ENCODE results near the gene BNC1. TPM values are rescaled to one million over a fixed set of nuclear protein-coding genes. Genes with fewer than 3 reads are reported as not detected.

The BNC1 gene
- total RNA-seq, 2 donors from 2014 or later, result not detected

GRCh38 chr15:83304861-83305703 lies 20.6 kb upstream of the BNC1 start:
- H3K27ac Mint-ChIP-seq, result no peak overlapping the region
- no peaks in the 10 kb centered on the region for H3K9me3 Mint-ChIP-seq
- H3K36me3 Mint-ChIP-seq, result peaks cover 0 to 4% of the 10 kb centered on the region in 2 donors
- no peak for ATAC-seq
- no peak for DNase-seq (ENCODE audit: low spot score in 2 of 2)

GRCh38 chr15:83303535-83303934 lies 19.1 kb upstream of the BNC1 start:
- H3K9me3 Mint-ChIP-seq, result no peaks in the 10 kb centered on the region
- DNase-seq (ENCODE audit: low spot score in 2 of 2), result no peak
- no peak overlapping the region for H3K27ac Mint-ChIP-seq
- no peak for ATAC-seq
- H3K36me3 Mint-ChIP-seq, result peaks cover 0 to 4% of the 10 kb centered on the region in 2 donors

- ATAC-seq (no peak), DNase-seq (ENCODE audit: low spot score in 2 of 2) (no peak)
- peaks cover 0 to 4% of the 10 kb centered on the region in 2 donors for H3K36me3 Mint-ChIP-seq
- no peaks in the 10 kb centered on the region for H3K9me3 Mint-ChIP-seq
- no peak overlapping the region for H3K27ac Mint-ChIP-seq
These were observed 16.4 kb upstream of the BNC1 start for GRCh38 chr15:83300826-83301225.

- H3K9me3 Mint-ChIP-seq, result no peaks in the 10 kb centered on the region
- peaks cover 0 to 4% of the 10 kb centered on the region in 2 donors for H3K36me3 Mint-ChIP-seq
- no peak for ATAC-seq
- no peak overlapping the region for H3K27ac Mint-ChIP-seq
- DNase-seq (ENCODE audit: low spot score in 2 of 2), result no peak
These were observed 15.0 kb upstream of the BNC1 start for GRCh38 chr15:83299462-83299861.

GRCh38 chr15:83295417-83295816 lies 11.0 kb upstream of the BNC1 start:
- Mint-ChIP-seq H3K9me3 (no peaks in the 10 kb centered on the region), H3K27ac (no peak overlapping the region), H3K36me3 (no peaks in the 10 kb centered on the region)
- DNase-seq (ENCODE audit: low spot score in 2 of 2) (no peak), ATAC-seq (no peak)

GRCh38 chr15:83293201-83293600 lies 8.7 kb upstream of the BNC1 start:
- no peaks in the 10 kb centered on the region for H3K9me3 Mint-ChIP-seq
- ATAC-seq (no peak), DNase-seq (ENCODE audit: low spot score in 2 of 2) (no peak)
- no peak overlapping the region for H3K27ac Mint-ChIP-seq
- H3K36me3 Mint-ChIP-seq, result no peaks in the 10 kb centered on the region

- H3K27ac Mint-ChIP-seq, result no peak overlapping the region
- H3K36me3 Mint-ChIP-seq, result no peaks in the 10 kb centered on the region
- ATAC-seq, result no peak
These were observed 7.9 kb upstream of the BNC1 start for GRCh38 chr15:83292317-83292716.

GRCh38 chr15:83290236-83290635 lies 5.8 kb upstream of the BNC1 start:
- no peak for ATAC-seq
- H3K9me3 Mint-ChIP-seq, result no peaks in the 10 kb centered on the region
- H3K27ac Mint-ChIP-seq, result no peak overlapping the region
- H3K36me3 Mint-ChIP-seq, result peaks cover 0 to 6% of the 10 kb centered on the region in 2 donors
- DNase-seq (ENCODE audit: low spot score in 2 of 2), result no peak

More at GRCh38 chr15:83292317-83292716, 7.9 kb upstream of the BNC1 start:
- no peaks in the 10 kb centered on the region for H3K9me3 Mint-ChIP-seq
- DNase-seq (ENCODE audit: low spot score in 2 of 2), result no peak

- H3K36me3 Mint-ChIP-seq, result peaks cover 0 to 6% of the 10 kb centered on the region in 2 donors
- no peak for DNase-seq (ENCODE audit: low spot score in 2 of 2)
- no peak for ATAC-seq
- no peaks in the 10 kb centered on the region for H3K9me3 Mint-ChIP-seq
- H3K27ac Mint-ChIP-seq, result no peak overlapping the region
These were observed 4.7 kb upstream of the BNC1 start for GRCh38 chr15:83289160-83289559.

GRCh38 chr15:83288381-83288801 lies 3.9 kb upstream of the BNC1 start:
- Mint-ChIP-seq H3K9me3 (no peaks in the 10 kb centered on the region), H3K27ac (no peak overlapping the region), H3K36me3 (peaks cover 0 to 6% of the 10 kb centered on the region in 2 donors)
- DNase-seq (ENCODE audit: low spot score in 2 of 2), result no peak
- ATAC-seq, result no peak

GRCh38 chr15:83287541-83288027 lies 3.1 kb upstream of the BNC1 start:
- Mint-ChIP-seq H3K27ac (no peak overlapping the region), H3K36me3 (peaks cover 0 to 11% of the 10 kb centered on the region in 2 donors), H3K9me3 (no peaks in the 10 kb centered on the region)
- DNase-seq (ENCODE audit: low spot score in 2 of 2) (no peak), ATAC-seq (no peak)

GRCh38 chr15:83285979-83286553 lies 1.6 kb upstream of the BNC1 start:
- no peaks in the 10 kb centered on the region for H3K9me3 Mint-ChIP-seq
- no peak overlapping the region for H3K27ac Mint-ChIP-seq
- ATAC-seq (no peak), DNase-seq (ENCODE audit: low spot score in 2 of 2) (no peak)
- peaks cover 0 to 11% of the 10 kb centered on the region in 2 donors for H3K36me3 Mint-ChIP-seq

GRCh38 chr15:83285284-83285978 lies 967 bp upstream of the BNC1 start:
- DNase-seq (ENCODE audit: low spot score in 2 of 2) (no peak), ATAC-seq (no peak)
- no peak overlapping the region for H3K27ac Mint-ChIP-seq
- H3K9me3 Mint-ChIP-seq, result no peaks in the 10 kb centered on the region
- peaks cover 0 to 11% of the 10 kb centered on the region in 2 donors for H3K36me3 Mint-ChIP-seq

- H3K27ac Mint-ChIP-seq, result no peak overlapping the region
- H3K36me3 Mint-ChIP-seq, result peaks cover 0 to 11% of the 10 kb centered on the region in 2 donors
- peak in 1 of 2 donors; percentile 34 for ATAC-seq
- H3K9me3 Mint-ChIP-seq, result no peaks in the 10 kb centered on the region
- DNase-seq (ENCODE audit: low spot score in 2 of 2), result peak in 1 of 2 donors; percentile 8
These were observed 478 bp downstream of the BNC1 start for GRCh38 chr15:83283813-83284558.

- DNase-seq (ENCODE audit: low spot score in 2 of 2) (no peak), ATAC-seq (peak in 1 of 2 donors; percentile 43)
- Mint-ChIP-seq H3K9me3 (no peaks in the 10 kb centered on the region), H3K27ac (no peak overlapping the region), H3K36me3 (peaks cover 0 to 11% of the 10 kb centered on the region in 2 donors)
These were observed 1.2 kb downstream of the BNC1 start for GRCh38 chr15:83283138-83283812.

- no peak overlapping the region for H3K27ac Mint-ChIP-seq
- H3K36me3 Mint-ChIP-seq, result peaks cover 0 to 11% of the 10 kb centered on the region in 2 donors
- no peak for DNase-seq (ENCODE audit: low spot score in 2 of 2)
- no peak for ATAC-seq
- no peaks in the 10 kb centered on the region for H3K9me3 Mint-ChIP-seq
These were observed 1.7 kb downstream of the BNC1 start for GRCh38 chr15:83282776-83283137.
